ENCODE results near the gene MAN1B1. TPM values are rescaled to one million over a fixed set of nuclear protein-coding genes. Genes with fewer than 3 reads are reported as not detected.

MAN1B1 gene
- total RNA-seq, 1 donor from 2014 or later = 24.6 TPM

DNA sequence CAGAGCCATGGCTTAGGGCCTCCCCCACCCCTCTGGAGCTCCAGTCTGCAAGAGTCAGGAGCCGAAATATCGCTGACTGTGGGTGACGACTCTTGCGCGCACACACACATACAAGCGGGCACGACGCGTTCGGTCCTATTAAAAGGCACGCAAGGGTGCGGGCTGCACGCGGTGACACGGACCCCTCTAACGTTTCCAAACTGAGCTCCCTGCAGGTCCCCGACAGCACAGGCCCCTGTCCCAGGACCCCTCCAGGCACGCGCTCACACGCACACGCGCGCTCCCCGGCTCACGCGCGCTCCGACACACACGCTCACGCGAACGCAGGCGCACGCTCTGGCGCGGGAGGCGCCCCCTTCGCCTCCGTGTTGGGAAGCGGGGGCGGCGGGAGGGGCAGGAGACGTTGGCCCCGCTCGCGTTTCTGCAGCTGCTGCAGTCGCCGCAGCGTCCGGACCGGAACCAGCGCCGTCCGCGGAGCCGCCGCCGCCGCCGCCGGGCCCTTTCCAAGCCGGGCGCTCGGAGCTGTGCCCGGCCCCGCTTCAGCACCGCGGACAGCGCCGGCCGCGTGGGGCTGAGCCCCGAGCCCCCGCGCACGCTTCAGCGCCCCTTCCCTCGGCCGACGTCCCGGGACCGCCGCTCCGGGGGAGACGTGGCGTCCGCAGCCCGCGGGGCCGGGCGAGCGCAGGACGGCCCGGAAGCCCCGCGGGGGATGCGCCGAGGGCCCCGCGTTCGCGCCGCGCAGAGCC is 52.1 kb downstream of the MAN1B1 start, which contains the start of gene GRIN1:
GRIN1 (plus strand) TSS at position 433 of the 746 bp plus-strand sequence. CDS start 333 bp downstream, outside the sequence.
- Histone ChIP-seq H3F3A (ENCODE audit: low read depth) (peaks cover 6% of the 10 kb centered on the region), H3K27ac (no peak within 1 kb of the TSS), H3K27me3 (peaks cover 100% of the 10 kb centered on the region), H3K4me3 (no peak within 1 kb of the TSS), H3K4me2 (peak within 1 kb of the TSS; percentile 55), H3K4me1 (no peaks in the 10 kb centered on the region), H4K20me1 (ENCODE audit: low read depth) (peaks cover 45% of the 10 kb centered on the region), H3K9me3 (ENCODE audit: low read depth) (no peaks in the 10 kb centered on the region), H3K36me3 (no peaks in the 10 kb centered on the region), H3K79me2 (ENCODE audit: low read depth) (no peaks in the 10 kb centered on the region), H3K9ac (no peak within 1 kb of the TSS), H2AFZ (replicated peaks) (no peak within 1 kb of the TSS)
- TF ChIP-seq EZH2phosphoT487 (IDR thresholded peaks at IDR 0.05) (peak; percentile 87), EZH2 (IDR thresholded peaks at IDR 0.05) (peak; percentile 87)
- TF ChIP-seq, protein P1, sequence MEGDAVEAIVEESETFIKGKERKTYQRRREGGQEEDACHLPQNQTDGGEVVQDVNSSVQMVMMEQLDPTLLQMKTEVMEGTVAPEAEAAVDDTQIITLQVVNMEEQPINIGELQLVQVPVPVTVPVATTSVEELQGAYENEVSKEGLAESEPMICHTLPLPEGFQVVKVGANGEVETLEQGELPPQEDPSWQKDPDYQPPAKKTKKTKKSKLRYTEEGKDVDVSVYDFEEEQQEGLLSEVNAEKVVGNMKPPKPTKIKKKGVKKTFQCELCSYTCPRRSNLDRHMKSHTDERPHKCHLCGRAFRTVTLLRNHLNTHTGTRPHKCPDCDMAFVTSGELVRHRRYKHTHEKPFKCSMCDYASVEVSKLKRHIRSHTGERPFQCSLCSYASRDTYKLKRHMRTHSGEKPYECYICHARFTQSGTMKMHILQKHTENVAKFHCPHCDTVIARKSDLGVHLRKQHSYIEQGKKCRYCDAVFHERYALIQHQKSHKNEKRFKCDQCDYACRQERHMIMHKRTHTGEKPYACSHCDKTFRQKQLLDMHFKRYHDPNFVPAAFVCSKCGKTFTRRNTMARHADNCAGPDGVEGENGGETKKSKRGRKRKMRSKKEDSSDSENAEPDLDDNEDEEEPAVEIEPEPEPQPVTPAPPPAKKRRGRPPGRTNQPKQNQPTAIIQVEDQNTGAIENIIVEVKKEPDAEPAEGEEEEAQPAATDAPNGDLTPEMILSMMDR (IDR thresholded peaks at IDR 0.05) = no peak
- H3K4me1 Mint-ChIP-seq = peaks cover 2% of the 10 kb centered on the region
- H3K27ac Mint-ChIP-seq = no peak within 1 kb of the TSS
- peaks cover 65% of the 10 kb centered on the region for H3K27me3 Mint-ChIP-seq (ENCODE audit: insufficient read depth, low read depth)
- H3K9me3 Mint-ChIP-seq = peaks cover 3% of the 10 kb centered on the region
- peaks cover 1% of the 10 kb centered on the region for H3K36me3 Mint-ChIP-seq
- H3K4me3 Mint-ChIP-seq = no peak within 1 kb of the TSS
- peak; percentile 89 for DNase-seq (ENCODE audit: low spot score)

DNA sequence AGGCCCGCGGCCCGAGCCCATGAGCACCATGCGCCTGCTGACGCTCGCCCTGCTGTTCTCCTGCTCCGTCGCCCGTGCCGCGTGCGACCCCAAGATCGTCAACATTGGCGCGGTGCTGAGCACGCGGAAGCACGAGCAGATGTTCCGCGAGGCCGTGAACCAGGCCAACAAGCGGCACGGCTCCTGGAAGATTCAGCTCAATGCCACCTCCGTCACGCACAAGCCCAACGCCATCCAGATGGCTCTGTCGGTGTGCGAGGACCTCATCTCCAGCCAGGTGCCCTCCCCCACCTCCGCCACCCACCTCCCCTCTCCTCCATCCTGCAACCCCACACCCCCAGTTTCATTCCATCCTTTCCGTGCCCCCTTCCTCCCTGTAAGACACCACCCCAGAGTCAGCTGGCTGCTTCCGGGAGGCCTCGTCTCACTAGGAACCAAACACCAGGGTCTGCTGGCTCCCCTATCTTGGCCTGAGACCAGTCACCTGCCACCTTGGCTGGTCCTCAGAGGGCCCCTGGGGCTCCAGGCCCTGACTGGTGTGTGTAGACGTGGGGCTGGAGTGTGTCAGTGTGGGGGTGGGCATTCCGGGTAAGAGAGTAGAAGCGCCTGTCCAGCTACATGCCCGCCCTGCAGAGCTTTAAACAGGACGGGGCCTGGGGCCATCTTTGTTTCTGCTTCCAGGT is 52.8 kb downstream of the MAN1B1 start:
- Histone ChIP-seq H3K79me2 (ENCODE audit: low read depth) (no peaks in the 10 kb centered on the region), H4K20me1 (ENCODE audit: low read depth) (peaks cover 45% of the 10 kb centered on the region), H3K4me2 (no peak overlapping the region), H3K9me3 (ENCODE audit: low read depth) (no peaks in the 10 kb centered on the region), H3K9ac (no peak overlapping the region), H3K4me3 (no peak overlapping the region), H3K27me3 (peaks cover 100% of the 10 kb centered on the region), H2AFZ (replicated peaks) (no peak overlapping the region), H3F3A (ENCODE audit: low read depth) (peaks cover 6% of the 10 kb centered on the region), H3K36me3 (no peaks in the 10 kb centered on the region), H3K4me1 (no peaks in the 10 kb centered on the region), H3K27ac (no peak overlapping the region)
- TF ChIP-seq EZH2 (IDR thresholded peaks at IDR 0.05) (peak; percentile 30), EZH2phosphoT487 (IDR thresholded peaks at IDR 0.05) (peak; percentile 0)
- TF ChIP-seq, protein P1 (IDR thresholded peaks at IDR 0.05) = no peak
- DNase-seq (ENCODE audit: low spot score) = no peak
- no peak overlapping the region for H3K27ac Mint-ChIP-seq
- peaks cover 2% of the 10 kb centered on the region for H3K4me1 Mint-ChIP-seq
- peaks cover 1% of the 10 kb centered on the region for H3K36me3 Mint-ChIP-seq
- no peak overlapping the region for H3K4me3 Mint-ChIP-seq
- peaks cover 70% of the 10 kb centered on the region for H3K27me3 Mint-ChIP-seq (ENCODE audit: insufficient read depth, low read depth)
- H3K9me3 Mint-ChIP-seq = peaks cover 3% of the 10 kb centered on the region

DNA sequence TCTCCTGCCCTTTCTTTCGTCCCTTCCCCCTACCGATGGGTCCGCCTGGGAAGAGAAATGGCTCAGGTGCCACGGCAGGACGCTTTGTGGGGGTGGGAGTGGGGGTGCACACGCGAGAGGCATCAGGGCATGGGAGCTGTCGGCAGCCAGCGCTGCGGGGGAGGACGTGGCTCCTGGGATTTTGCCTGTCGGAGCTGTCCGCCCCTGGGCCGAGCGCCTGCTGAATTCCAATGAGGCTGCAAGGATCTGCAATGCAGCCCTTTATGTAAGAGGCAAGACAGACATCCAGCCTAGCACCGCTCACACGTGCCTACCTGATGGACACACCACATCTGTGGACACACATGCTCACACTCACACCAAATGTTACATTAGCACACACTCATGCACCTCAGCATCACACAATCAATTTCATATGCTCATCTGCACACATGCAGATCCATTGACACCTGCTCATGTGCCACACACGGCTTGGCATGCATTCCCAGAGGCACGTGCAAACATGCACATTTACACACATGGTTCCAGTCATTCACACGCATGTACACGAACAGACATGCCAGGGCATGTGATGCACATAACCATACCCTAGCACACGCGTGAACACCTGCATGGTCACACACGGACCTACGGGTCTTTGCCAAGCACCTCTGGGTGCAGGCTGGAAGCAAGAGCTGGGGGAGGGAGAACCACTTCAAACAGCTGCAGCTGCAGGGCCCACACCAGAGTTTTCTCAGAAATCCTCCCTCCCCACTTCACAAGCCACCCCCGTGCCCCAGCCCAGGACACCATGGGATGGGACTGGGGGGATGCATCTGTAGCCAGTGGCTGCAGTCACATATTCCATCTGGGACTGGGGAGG is 53.6 kb downstream of the MAN1B1 start:
- Histone ChIP-seq H3K9me3 (ENCODE audit: low read depth) (no peaks in the 10 kb centered on the region), H3F3A (ENCODE audit: low read depth) (peaks cover 6% of the 10 kb centered on the region), H3K36me3 (no peaks in the 10 kb centered on the region), H3K4me3 (no peak overlapping the region), H3K4me1 (no peaks in the 10 kb centered on the region), H3K4me2 (no peak overlapping the region), H3K27me3 (peaks cover 93% of the 10 kb centered on the region), H3K9ac (no peak overlapping the region), H3K79me2 (ENCODE audit: low read depth) (no peaks in the 10 kb centered on the region), H2AFZ (replicated peaks) (no peak overlapping the region), H4K20me1 (ENCODE audit: low read depth) (peaks cover 45% of the 10 kb centered on the region), H3K27ac (no peak overlapping the region)
- Mint-ChIP-seq H3K27ac (no peak overlapping the region), H3K27me3 (ENCODE audit: insufficient read depth, low read depth) (peaks cover 70% of the 10 kb centered on the region), H3K4me1 (peaks cover 2% of the 10 kb centered on the region), H3K36me3 (peaks cover 1% of the 10 kb centered on the region), H3K9me3 (peaks cover 3% of the 10 kb centered on the region), H3K4me3 (peak overlapping the region; percentile 44)
- DNase-seq (ENCODE audit: low spot score) = peak; percentile 46
- TF ChIP-seq EZH2phosphoT487 (IDR thresholded peaks at IDR 0.05) (peak; percentile 24), EZH2 (IDR thresholded peaks at IDR 0.05) (peak; percentile 48)
- TF ChIP-seq, protein P1 (IDR thresholded peaks at IDR 0.05) = no peak
